RWPE1 (cell line): ENCODE data around the gene BRD9.

Experiments used
- CTCF ChIA-PET: fragments of 350-600 bp; sonication (Branson Sonifier 250); formaldehyde crosslinking; extraction: SDS; loops from one replicate; lab custom pipeline; 2021; lab: Yijun Ruan, JAX
- POLR2A ChIA-PET: fragments of 400-600 bp; formaldehyde crosslinking; extraction: SDS; loops from one replicate; lab custom pipeline; 2020; ENCODE audit warnings: antibody characterized with exemption; ENCODE audit not compliant: low non-redundant PET; lab: Yijun Ruan, JAX
- DNase-seq: peaks from one replicate; pipeline ENCODE4 v3.0.0; 2012; ENCODE audit warnings: low spot score
- H3K27ac ChIP-seq: fragments of 450-650 bp; 2 replicates; pipeline ENCODE4 v1.5.1; 2017
- CTCF ChIP-seq: fragments of 450-650 bp; conservative IDR thresholded peaks from 2 replicates; pipeline ENCODE4 v1.5.1; 2017; ENCODE audit warnings: low read depth, mild to moderate bottlenecking

The BRD9 gene

GRCh38 chr5:865168-865521 is 27.5 kb downstream of the BRD9 start:
- TF ChIP-seq CTCF = no peak
- no peak for DNase-seq
- ChIA-PET POLR2A (no interaction called here), CTCF (no interaction called here)
- peak overlapping the region; percentile 27 for H3K27ac ChIP-seq

GRCh38 chr5:864492-865167 is 28.0 kb downstream of the BRD9 start:
- DNase-seq = no peak
- TF ChIP-seq CTCF = no peak
- ChIA-PET CTCF (no interaction called here), POLR2A (no interaction called here)
- peak overlapping the region; percentile 27 for H3K27ac ChIP-seq

- ChIA-PET CTCF (interaction anchor here (0.7 kb wide), 1 partner anchor 211 kb away, joined by 3 read pairs; no protein-coding TSS in a partner anchor), POLR2A (no interaction called here)
- no peak for DNase-seq
- H3K27ac ChIP-seq = peak overlapping the region; percentile 66
- no peak for TF ChIP-seq CTCF
These were observed 29.3 kb downstream of the BRD9 start for GRCh38 chr5:863244-863805.

- TF ChIP-seq CTCF = no peak
- DNase-seq = no peak
- POLR2A ChIA-PET = no interaction called here
- peak overlapping the region; percentile 66 for H3K27ac ChIP-seq
- CTCF ChIA-PET = interaction anchor here (0.7 kb wide), 1 partner anchor 210 kb away, joined by 3 read pairs; no protein-coding TSS in a partner anchor
These were observed 30.0 kb downstream of the BRD9 start for GRCh38 chr5:862367-863243.

- CTCF ChIA-PET = interaction anchor here (0.6 to 0.7 kb wide), 3 partner anchors 8 to 10 kb away, joined by 3 read pairs; no protein-coding TSS in a partner anchor
- POLR2A ChIA-PET = no interaction called here
- DNase-seq = peak; percentile 37
- no peak for TF ChIP-seq CTCF
- H3K27ac ChIP-seq = peak overlapping the region; percentile 66
These were observed 30.9 kb downstream of the BRD9 start for GRCh38 chr5:861442-862366.
